ENCODE data around the gene DTX1.

GRCh38 chr12:113145720-113146551, 89.4 kb downstream of the DTX1 start:
- TF ChIP-seq POLR2A (IDR thresholded peaks at IDR 0.05), result no peak
- TF ChIP-seq CTCF (IDR thresholded peaks at IDR 0.05), result no peak
